GM21619 (cell line): Measurements from ENCODE around the gene ANAPC2.

Experiments used
- ATAC-seq: cut with Tn5 transposase; IDR thresholded peaks from one replicate; pipeline ENCODE4 v1.9.1; 2021; ENCODE audit not compliant: unreplicated experiment

Gene ANAPC2

GRCh38 chr9:137194909-137195308 lies 6.5 kb upstream of the ANAPC2 start:
- no peak for ATAC-seq

- ATAC-seq: no peak
These were observed 6.0 kb upstream of the ANAPC2 start for GRCh38 chr9:137194388-137194787.

GRCh38 chr9:137193771-137194170 lies 5.4 kb upstream of the ANAPC2 start:
- ATAC-seq: no peak

GRCh38 chr9:137192859-137193258 lies 4.5 kb upstream of the ANAPC2 start:
- no peak for ATAC-seq

- ATAC-seq: no peak
These were observed 4.1 kb upstream of the ANAPC2 start for GRCh38 chr9:137192448-137192780.

GRCh38 chr9:137191691-137192447 lies 3.5 kb upstream of the ANAPC2 start:
- no peak for ATAC-seq

- no peak for ATAC-seq
These were observed 2.9 kb upstream of the ANAPC2 start for GRCh38 chr9:137191245-137191644.

GRCh38 chr9:137190315-137190856 lies 2.0 kb upstream of the ANAPC2 start:
- no peak for ATAC-seq

- no peak for ATAC-seq
These were observed 1.2 kb upstream of the ANAPC2 start for GRCh38 chr9:137189297-137190295.

- no peak for ATAC-seq
These were observed 272 bp downstream of the ANAPC2 start for GRCh38 chr9:137188086-137188489.

- ATAC-seq: no peak
These were observed 974 bp downstream of the ANAPC2 start for GRCh38 chr9:137187386-137187785.

GRCh38 chr9:137186385-137186784 lies 2.0 kb downstream of the ANAPC2 start:
- ATAC-seq: no peak

- ATAC-seq: no peak
These were observed 2.4 kb downstream of the ANAPC2 start for GRCh38 chr9:137185921-137186320.

- no peak for ATAC-seq
These were observed 3.3 kb downstream of the ANAPC2 start for GRCh38 chr9:137184881-137185660.

GRCh38 chr9:137183980-137184595 lies 4.3 kb downstream of the ANAPC2 start:
- ATAC-seq: no peak

- ATAC-seq: no peak
These were observed 5.5 kb downstream of the ANAPC2 start for GRCh38 chr9:137182836-137183235.

- ATAC-seq: no peak
These were observed 6.7 kb downstream of the ANAPC2 start for GRCh38 chr9:137181680-137182079.

- ATAC-seq: no peak
These were observed 7.9 kb downstream of the ANAPC2 start for GRCh38 chr9:137180491-137180890.

- ATAC-seq: no peak
These were observed 8.6 kb downstream of the ANAPC2 start for GRCh38 chr9:137179761-137180160.

GRCh38 chr9:137178939-137179630 lies 9.3 kb downstream of the ANAPC2 start:
- no peak for ATAC-seq
